Activated CD4-positive, alpha-beta T cell treated with anti-CD3 and anti-CD28 coated beads for 1 hour (primary cell): Measurements from ENCODE around the gene CACNB4.
"Not testable (repeated sequence)": the region's sequence is repeated elsewhere in the genome, so short reads cannot be mapped to it uniquely, and the experiment has no call there.

Experiments used
- DNase-seq: peaks from one replicate; pipeline ENCODE4 v3.0.0-alpha.2; 2020

CACNB4 gene

GRCh38 chr2:151973013-151973900 lies 125.6 kb downstream of the CACNB4 start:
- no peak for DNase-seq

DNA sequence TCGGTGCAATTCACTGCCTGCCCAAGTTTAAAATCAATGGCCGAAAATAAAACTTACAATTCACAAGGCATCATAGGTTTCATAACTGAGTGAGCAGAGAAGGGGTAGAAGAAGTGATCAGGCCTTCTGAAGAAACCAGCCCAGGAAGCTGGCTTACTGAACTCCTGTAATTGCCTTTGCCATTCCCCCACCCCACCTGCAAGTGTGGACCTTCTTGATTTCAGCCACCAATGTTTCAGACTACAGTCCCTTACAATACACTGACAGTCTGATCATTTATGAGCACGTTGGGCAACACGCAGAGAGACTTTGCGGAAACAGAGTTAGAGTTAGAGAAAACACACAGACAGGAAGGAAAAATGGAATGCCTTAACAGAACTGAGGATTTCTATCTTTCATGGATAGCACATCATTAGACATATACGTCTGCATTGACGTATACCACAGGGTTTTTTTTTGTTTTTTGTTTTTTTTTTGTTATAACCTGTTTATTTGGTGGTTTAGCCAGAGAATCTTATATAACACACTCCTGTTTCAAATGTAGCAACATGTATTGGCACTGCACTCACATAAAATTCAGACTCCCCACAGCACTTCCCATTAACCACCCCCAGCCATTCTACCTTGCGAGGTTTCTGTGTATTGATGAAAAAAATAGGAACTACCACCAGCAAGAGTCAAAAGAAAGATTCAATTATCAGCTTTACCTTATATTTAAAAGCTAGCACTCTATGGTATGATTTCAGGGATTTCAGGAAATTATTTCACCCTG lies 126.4 kb downstream of the CACNB4 start:
- DNase-seq = no peak

- no peak for DNase-seq
Measured at GRCh38 chr2:151971301-151972051, 127.4 kb downstream of the CACNB4 start.

DNA sequence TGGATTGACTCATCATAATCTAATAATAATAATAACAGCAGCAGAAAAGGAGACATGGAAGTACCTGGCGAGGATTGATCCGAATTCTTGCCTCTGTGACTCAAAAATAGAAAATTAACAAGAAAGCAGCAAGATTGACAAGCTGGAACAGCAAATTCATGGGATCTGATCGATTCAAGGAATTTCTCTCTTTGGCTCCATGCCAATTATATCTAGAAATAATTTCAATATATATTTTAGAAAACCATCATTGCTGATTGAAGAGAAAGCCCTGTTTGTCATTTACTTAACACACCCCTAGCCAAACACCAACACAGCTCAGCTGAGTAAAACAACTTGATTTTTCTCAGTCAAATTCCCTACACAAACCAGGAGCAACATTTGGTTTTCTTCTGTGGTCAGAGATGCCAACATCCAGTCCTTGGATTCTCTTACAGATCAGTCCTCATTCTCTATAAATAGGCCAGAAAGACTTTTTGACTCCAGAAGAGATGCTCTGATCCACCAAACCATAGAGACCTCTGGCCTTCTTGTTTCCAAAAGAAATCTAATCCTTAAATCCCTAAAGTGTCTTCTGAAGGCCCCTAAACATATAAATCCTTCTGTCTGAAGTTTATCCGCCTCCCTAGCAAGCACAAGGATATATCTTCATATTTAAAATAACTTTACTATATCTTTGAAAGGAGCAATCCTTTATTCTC lies 129.9 kb downstream of the CACNB4 start:
- DNase-seq = no peak

- no peak for DNase-seq
Measured at GRCh38 chr2:151967829-151968722, 130.8 kb downstream of the CACNB4 start.

GRCh38 chr2:151965884-151966283 lies 133.0 kb downstream of the CACNB4 start:
- no peak for DNase-seq

DNA sequence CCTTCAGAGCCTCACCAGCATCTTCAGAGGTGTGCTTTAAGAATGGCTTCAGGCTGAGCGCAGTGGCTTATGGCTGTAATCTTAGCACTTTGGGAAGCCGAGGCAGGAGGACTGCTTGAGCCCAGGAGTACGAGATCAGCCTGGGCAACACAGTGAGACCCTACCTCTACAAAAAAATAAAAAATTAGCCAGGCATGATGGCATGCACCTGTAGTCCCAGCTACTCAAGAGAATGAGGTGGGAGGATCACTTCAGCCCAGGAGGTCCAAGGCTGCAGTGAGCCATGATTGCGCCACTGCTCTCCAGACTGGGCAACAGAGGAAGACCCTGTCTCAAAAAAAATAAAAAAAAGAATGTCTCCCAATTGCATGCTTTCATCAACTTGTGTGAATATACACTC lies 137.3 kb downstream of the CACNB4 start:
- no peak for DNase-seq

DNA sequence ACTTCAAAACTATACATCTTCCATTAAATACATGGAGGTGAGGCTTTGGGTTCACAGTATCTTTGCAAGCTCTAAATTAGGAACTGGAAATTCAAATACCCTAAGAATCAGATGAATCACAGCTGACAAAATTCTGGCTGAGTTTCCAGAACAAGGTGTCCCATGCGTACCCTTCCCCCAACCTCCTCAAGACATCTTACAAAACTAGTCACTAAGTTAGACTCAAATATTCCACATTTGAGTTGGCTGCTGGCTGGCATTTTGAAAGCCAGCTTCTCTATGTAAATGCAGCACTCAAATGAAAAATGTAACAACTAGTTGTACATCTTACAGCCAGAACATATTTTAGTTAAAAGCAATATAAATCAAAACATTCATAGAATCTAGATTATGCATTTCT lies 139.6 kb downstream of the CACNB4 start:
- no peak for DNase-seq

DNA sequence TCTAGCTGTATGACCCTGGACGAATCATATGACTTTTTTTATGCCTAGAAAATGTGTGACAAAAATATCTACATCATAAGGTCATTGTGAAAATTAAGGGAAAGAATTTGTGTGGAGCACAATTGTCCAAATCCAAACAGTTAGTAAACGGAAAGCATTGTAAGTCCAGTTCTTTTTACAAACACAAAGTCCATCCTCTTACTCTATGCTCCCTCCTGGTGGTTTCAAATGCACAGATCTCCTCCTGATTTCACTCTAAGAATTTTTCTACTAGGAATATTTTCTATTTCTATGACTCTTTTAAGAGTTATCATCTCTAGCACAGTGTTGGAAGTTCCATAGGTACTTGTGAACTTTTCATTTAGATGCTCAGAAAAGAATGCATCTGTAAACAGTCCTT lies 145.4 kb downstream of the CACNB4 start:
- DNase-seq = no peak

DNA sequence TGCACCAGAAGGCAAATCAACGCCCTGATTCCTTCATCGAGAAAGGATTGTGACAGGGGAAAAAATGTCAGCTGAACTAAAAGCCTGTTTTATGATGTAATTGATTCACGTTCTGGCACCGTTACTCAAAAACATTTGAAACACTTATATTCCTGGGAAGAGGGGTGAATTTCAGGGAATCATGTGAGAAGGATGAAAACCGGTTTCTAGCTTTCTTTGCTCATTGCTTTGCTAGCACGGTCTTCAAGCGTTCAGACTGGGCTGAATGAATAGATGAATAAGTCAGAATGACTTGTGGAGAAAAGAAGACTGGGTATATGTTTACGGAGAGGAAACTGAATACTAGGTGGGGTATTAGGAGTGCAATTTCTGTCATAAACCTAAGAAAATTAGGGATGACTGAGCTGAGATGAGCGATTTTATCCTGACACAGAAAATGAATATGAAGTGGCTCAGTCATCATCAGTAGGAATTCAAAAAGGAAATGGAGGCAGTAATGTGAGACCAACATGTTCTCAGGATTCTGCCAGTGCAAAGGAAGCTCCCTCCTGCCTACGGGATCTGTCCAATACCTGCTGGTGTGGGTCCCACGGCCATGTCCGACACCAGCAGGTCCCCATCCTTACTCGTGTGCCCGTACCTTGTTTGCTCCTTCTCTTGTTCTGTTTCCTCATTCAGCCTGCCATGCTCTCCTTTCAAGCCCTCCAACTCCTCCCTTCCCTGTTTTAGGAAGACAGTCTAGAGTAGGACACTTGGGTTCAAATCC lies 146.0 kb downstream of the CACNB4 start:
- DNase-seq = no peak

GRCh38 chr2:151947813-151948165 lies 151.1 kb downstream of the CACNB4 start:
- DNase-seq = no peak

- no peak for DNase-seq
Measured at GRCh38 chr2:151946899-151947812, 151.7 kb downstream of the CACNB4 start.

- no peak for DNase-seq
Measured at GRCh38 chr2:151946250-151946884, 152.5 kb downstream of the CACNB4 start.

- no peak for DNase-seq
Measured at GRCh38 chr2:151945602-151946001, 153.2 kb downstream of the CACNB4 start.

GRCh38 chr2:151945186-151945585 lies 153.7 kb downstream of the CACNB4 start:
- DNase-seq = no peak

- DNase-seq = no peak
Measured at GRCh38 chr2:151943461-151943860, 155.4 kb downstream of the CACNB4 start.

DNA sequence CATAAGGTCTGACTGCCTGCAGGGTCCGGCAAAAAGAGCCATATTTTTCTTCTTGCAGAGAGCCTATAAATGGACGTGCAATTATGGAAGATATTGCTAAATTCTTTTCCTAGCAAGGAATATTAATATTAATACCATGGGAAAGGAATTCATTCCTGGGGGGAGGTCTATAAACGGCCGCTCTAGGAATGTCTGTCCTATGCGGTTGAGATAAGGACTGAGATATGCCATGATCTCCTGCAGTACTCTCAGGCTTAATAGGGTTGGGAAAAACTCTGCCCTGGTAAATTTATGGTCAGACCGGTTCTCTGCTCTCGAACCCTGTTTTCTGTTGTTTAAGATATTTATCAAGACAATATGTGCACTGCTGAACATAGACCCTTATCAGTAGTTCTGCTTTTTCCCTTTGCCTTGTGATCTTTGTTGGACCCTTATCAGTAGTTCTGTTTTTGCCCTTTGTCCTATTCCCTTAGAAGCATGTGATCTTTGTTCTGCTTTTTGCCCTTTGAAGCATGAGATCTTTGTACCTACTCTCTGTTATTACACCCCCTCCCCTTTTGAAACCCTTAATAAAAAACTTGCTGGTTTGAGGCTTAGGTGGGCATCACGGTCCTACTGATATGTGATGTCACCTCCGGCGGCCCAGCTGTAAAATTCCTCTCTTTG lies 156.2 kb downstream of the CACNB4 start:
- DNase-seq = not testable (repeated sequence)

- no peak for DNase-seq
Measured at GRCh38 chr2:151937966-151938365, 160.9 kb downstream of the CACNB4 start.

GRCh38 chr2:151936626-151937025 lies 162.2 kb downstream of the CACNB4 start:
- no peak for DNase-seq
